OCI-LY1 (cell line): Measurements from ENCODE around the gene TIGD1.

ENCODE experiments used
- H2AFZ ChIP-seq: fragments of 200-600 bp; sonication (generic), shearing (Covaris generic); 2 replicates; pipeline ENCODE4 v1.6.0; 2014; ENCODE audit warnings: antibody characterized with exemption, mild to moderate bottlenecking, low read length
- H3F3A ChIP-seq: fragments of 200-600 bp; sonication (generic), shearing (Covaris generic); 2 replicates; pipeline ENCODE4 v1.6.0; 2014; ENCODE audit warnings: mild to moderate bottlenecking, antibody characterized with exemption, low read length, moderate library complexity; ENCODE audit not compliant: insufficient read depth
- H3K27ac ChIP-seq: fragments of 200-600 bp; sonication (generic); 2 replicates; pipeline ENCODE4 v1.5.1; 2014; ENCODE audit warnings: low read length, mixed run types, mild to moderate bottlenecking, low read depth; ENCODE audit not compliant: poor library complexity, severe bottlenecking
- H3K27me3 ChIP-seq: fragments of 200-600 bp; sonication (generic); 2 replicates; pipeline ENCODE4 v1.6.0; 2014; ENCODE audit warnings: antibody characterized with exemption, mild to moderate bottlenecking, low read length, moderate library complexity; ENCODE audit not compliant: insufficient read depth
- H3K36me3 ChIP-seq: fragments of 200-600 bp; sonication (generic); 2 replicates; pipeline ENCODE4 v1.6.1; 2014; ENCODE audit warnings: mild to moderate bottlenecking, antibody characterized with exemption, low read length, moderate library complexity, mixed read lengths; ENCODE audit not compliant: insufficient read depth
- H3K4me1 ChIP-seq: fragments of 200-600 bp; sonication (generic); 2 replicates; pipeline ENCODE4 v1.5.1; 2014; ENCODE audit warnings: mild to moderate bottlenecking, low read length, moderate library complexity; ENCODE audit not compliant: insufficient read depth, severe bottlenecking
- H3K4me2 ChIP-seq: fragments of 200-600 bp; sonication (generic), shearing (Covaris generic); 2 replicates; pipeline ENCODE4 v1.6.1; 2014; ENCODE audit warnings: low read length
- H3K4me3 ChIP-seq: fragments of 200-600 bp; sonication (generic); 2 replicates; pipeline ENCODE4 v1.5.1; 2014; ENCODE audit warnings: low read length, low read depth, mild to moderate bottlenecking, mixed read lengths; ENCODE audit not compliant: poor library complexity, severe bottlenecking
- H3K79me2 ChIP-seq: fragments of 200-600 bp; shearing (Covaris generic); 2 replicates; pipeline ENCODE4 v1.6.1; 2016; ENCODE audit warnings: mixed run types, low read length, mixed read lengths; ENCODE audit not compliant: insufficient read depth
- H3K9ac ChIP-seq: fragments of 200-600 bp; sonication (generic), shearing (Covaris generic); 2 replicates; pipeline ENCODE4 v1.6.1; 2014; ENCODE audit warnings: mild to moderate bottlenecking, low read length, mixed read lengths
- H3K9me2 ChIP-seq: fragments of 200-600 bp; sonication (generic), shearing (Covaris generic); 2 replicates; pipeline ENCODE4 v1.6.1; 2014; ENCODE audit warnings: low read depth, mild to moderate bottlenecking, low read length, mixed read lengths
- H3K9me3 ChIP-seq: fragments of 200-600 bp; shearing (Covaris generic); 2 replicates; pipeline ENCODE4 v1.6.1; 2014; ENCODE audit warnings: low read length, mixed read lengths
- H4K20me1 ChIP-seq: fragments of 200-600 bp; sonication (generic), shearing (Covaris generic); 2 replicates; pipeline ENCODE4 v1.6.0; 2016; ENCODE audit warnings: mild to moderate bottlenecking, low read length; ENCODE audit not compliant: insufficient read depth
- CTCF ChIP-seq: fragments of 200-600 bp; sonication (generic), shearing (Covaris generic); IDR thresholded peaks from 2 replicates; pipeline ENCODE4 v1.5.1; 2017; ENCODE audit warnings: mild to moderate bottlenecking, antibody characterized with exemption, low read length, moderate library complexity, mixed read lengths
- EZH2 ChIP-seq: fragments of 200-600 bp; sonication (generic), shearing (Covaris generic); IDR thresholded peaks from 2 replicates; pipeline ENCODE4 v1.8.0; 2017; ENCODE audit warnings: borderline replicate concordance, mixed run types, mild to moderate bottlenecking, antibody characterized with exemption, low read length, moderate library complexity, mixed read lengths

The TIGD1 gene

GRCh38 chr2:232593982-232594381 is 43.6 kb upstream of the TIGD1 start:
- Histone ChIP-seq H3K4me2 (no peak overlapping the region), H3K79me2 (no peaks in the 10 kb centered on the region), H3K4me1 (no peaks in the 10 kb centered on the region), H3F3A (no peaks in the 10 kb centered on the region), H3K9me3 (no peaks in the 10 kb centered on the region), H3K4me3 (no peak overlapping the region), H3K9ac (no peak overlapping the region), H3K27ac (no peak overlapping the region), H4K20me1 (no peaks in the 10 kb centered on the region), H3K9me2 (no peaks in the 10 kb centered on the region), H3K36me3 (no peaks in the 10 kb centered on the region), H3K27me3 (peaks cover 3% of the 10 kb centered on the region), H2AFZ (no peak overlapping the region)
- TF ChIP-seq EZH2 (no peak), CTCF (no peak)

- H3K4me1 ChIP-seq = no peaks in the 10 kb centered on the region
- peaks cover 3% of the 10 kb centered on the region for H3K27me3 ChIP-seq
- no peaks in the 10 kb centered on the region for H3K9me3 ChIP-seq
- H2AFZ ChIP-seq = no peak overlapping the region
- H3K36me3 ChIP-seq = no peaks in the 10 kb centered on the region
- no peak overlapping the region for H3K4me3 ChIP-seq
- no peaks in the 10 kb centered on the region for H4K20me1 ChIP-seq
- no peak overlapping the region for H3K27ac ChIP-seq
- TF ChIP-seq CTCF = no peak
- no peak for TF ChIP-seq EZH2
- no peaks in the 10 kb centered on the region for H3F3A ChIP-seq
- H3K79me2 ChIP-seq = no peaks in the 10 kb centered on the region
- H3K4me2 ChIP-seq = no peak overlapping the region
- H3K9ac ChIP-seq = no peak overlapping the region
- H3K9me2 ChIP-seq = no peaks in the 10 kb centered on the region
These were observed 42.5 kb upstream of the TIGD1 start for GRCh38 chr2:232592772-232593395.

- no peak overlapping the region for H3K4me3 ChIP-seq
- no peaks in the 10 kb centered on the region; the same call in 1 of the 2 replicates for H3K36me3 ChIP-seq
- H3K27me3 ChIP-seq = no peaks in the 10 kb centered on the region
- no peaks in the 10 kb centered on the region for H3K79me2 ChIP-seq
- H3F3A ChIP-seq = no peaks in the 10 kb centered on the region
- H3K9me3 ChIP-seq = no peaks in the 10 kb centered on the region
- no peak overlapping the region for H2AFZ ChIP-seq
- no peaks in the 10 kb centered on the region for H4K20me1 ChIP-seq
- H3K27ac ChIP-seq = no peak overlapping the region
- no peak for TF ChIP-seq EZH2
- no peaks in the 10 kb centered on the region for H3K4me1 ChIP-seq
- H3K9me2 ChIP-seq = no peaks in the 10 kb centered on the region
- H3K4me2 ChIP-seq = no peak overlapping the region
- H3K9ac ChIP-seq = no peak overlapping the region
These were observed 38.6 kb upstream of the TIGD1 start for GRCh38 chr2:232588680-232589585.
